K562 (cell line): Measurements from ENCODE around the gene FRMPD4. TPM values are rescaled to one million over a fixed set of nuclear protein-coding genes. Genes with fewer than 3 reads are reported as not detected.

Source experiments
- ATAC-seq: fragments of 200-7000 bp; cut with Tn5 transposase; 3 replicates; pipeline ENCODE4 v1.9.1; 2020; ENCODE audit warnings: moderate library complexity
- BruUV-seq: library from RNA; stranded (reverse); fragments of 400-500 nt; replicated peaks from 2 replicates; lab custom pipeline; 2021; lab: Mats Ljungman, UMichigan
- CTCF ChIA-PET: fragments of 300-600 bp; formaldehyde crosslinking; extraction: SDS; loops from one replicate; lab custom pipeline; 2021; ENCODE audit warnings: low intra/inter-chr PET ratio; lab: Yijun Ruan, JAX
- POLR2A ChIA-PET: fragments of 300-600, 350-650 bp; sonication (Branson Sonifier 250); formaldehyde crosslinking; extraction: SDS; loops from one replicate; lab custom pipeline; 2021; ENCODE audit warnings: antibody characterized with exemption, inconsistent platforms; lab: Yijun Ruan, JAX
- DNase-seq, 4 experiments: peaks; one replicate each; pipeline versions ENCODE4 v3.0.0 to v3.0.0-alpha.2; 2011 to 2018; ENCODE audit warnings: low spot score in 3 of 4, mixed read lengths in 3 of 4; ENCODE audit errors: extremely low read depth in 1 of 4
- FAIRE-seq: peaks from 2 replicates; lab custom pipeline; 2011; peaks lifted over from hg19 to GRCh38; lab: Jason Lieb, UNC
- H2AFZ ChIP-seq: 2 replicates; pipeline ENCODE4 v1.6.0; 2011; ENCODE audit warnings: low read depth, low read length, control low read depth, inconsistent platforms
- H3K27ac ChIP-seq: fragments of 200-600 bp; 3 replicates; pipeline ENCODE4 v1.8.0; 2011; ENCODE audit warnings: low read depth, mild to moderate bottlenecking, control low read depth, inconsistent platforms, low read length, moderate library complexity, mixed read lengths; ENCODE audit errors: extremely low read depth
- H3K27me3 ChIP-seq, 2 experiments: fragments of 300-600 bp in 1 of 2; 2 replicates in 1 of 2; 3 replicates in 1 of 2; pipeline versions ENCODE4 v1.6.0 to v1.8.0; 2011; ENCODE audit warnings: inconsistent platforms in 2 of 2, low read length in 2 of 2, mild to moderate bottlenecking in 1 of 2, mixed read lengths in 1 of 2, moderate library complexity in 1 of 2; ENCODE audit not compliant: control insufficient read depth in 2 of 2, insufficient read depth in 2 of 2
- H3K36me3 ChIP-seq: fragments of 300-600 bp; 3 replicates; pipeline ENCODE4 v1.8.0; 2011; ENCODE audit warnings: mild to moderate bottlenecking, low read length, inconsistent platforms; ENCODE audit not compliant: control insufficient read depth, insufficient read depth
- H3K4me1 ChIP-seq, 2 experiments: fragments of 200-600 bp in 1 of 2; replicated peaks in 1 of 2; 2 replicates in 1 of 2; 3 replicates in 1 of 2; pipeline versions ENCODE4 v1.5.1 to v1.8.0; 2011; ENCODE audit warnings: inconsistent platforms in 2 of 2, low read length in 2 of 2, mild to moderate bottlenecking in 1 of 2, mixed read lengths in 1 of 2, moderate library complexity in 1 of 2; ENCODE audit not compliant: control insufficient read depth in 2 of 2, insufficient read depth in 2 of 2
- H3K4me2 ChIP-seq: 2 replicates; pipeline ENCODE4 v1.6.1; 2011; ENCODE audit warnings: low read length, control low read depth, inconsistent platforms, mixed read lengths; ENCODE audit not compliant: insufficient read depth
- H3K4me3 ChIP-seq: fragments of 200-600 bp; sonication (generic), shearing (Covaris generic); 2 replicates; pipeline ENCODE4 v1.5.1; 2016; ENCODE audit warnings: control low read depth, inconsistent platforms
- H3K79me2 ChIP-seq: fragments of 200-600 bp; 3 replicates; pipeline ENCODE4 v1.8.0; 2011; ENCODE audit warnings: low read length, inconsistent platforms; ENCODE audit not compliant: control insufficient read depth, insufficient read depth
- H3K9ac ChIP-seq, 2 experiments: 2 replicates each; pipeline versions ENCODE4 v1.6.0 to v1.6.1; 2011; ENCODE audit warnings: low read depth in 2 of 2, low read length in 2 of 2, control low read depth in 1 of 2, inconsistent platforms in 1 of 2, mild to moderate bottlenecking in 1 of 2, mixed read lengths in 1 of 2; ENCODE audit not compliant: insufficient read depth in 1 of 2
- H3K9me1 ChIP-seq: one replicate; pipeline ENCODE4 v1.6.0; 2011; ENCODE audit warnings: inconsistent platforms, mild to moderate bottlenecking, low read length, moderate library complexity; ENCODE audit not compliant: control insufficient read depth, insufficient read depth
- H3K9me3 ChIP-seq: replicated peaks from 2 replicates; pipeline ENCODE4 v1.5.1; 2011; ENCODE audit warnings: low read depth, low read length, inconsistent platforms; ENCODE audit not compliant: control insufficient read depth, insufficient read depth
- H4K20me1 ChIP-seq: replicated peaks from 2 replicates; pipeline ENCODE4 v1.6.1; 2011; ENCODE audit warnings: low read length, inconsistent platforms, mixed read lengths; ENCODE audit not compliant: control insufficient read depth, insufficient read depth
- E2F5 ChIP-seq: sonication (generic); formaldehyde crosslinking; IDR thresholded peaks from 2 replicates; pipeline ENCODE4 v1.8.0; 2022; ENCODE audit warnings: mild to moderate bottlenecking, missing genetic modification reagents
- THRB ChIP-seq: fragments of 450-650 bp; formaldehyde crosslinking; conservative IDR thresholded peaks from 2 replicates; pipeline ENCODE4 v1.4.0; 2022; ENCODE audit warnings: mild to moderate bottlenecking, missing genetic modification characterization
- ZNF609 ChIP-seq: sonication (generic); formaldehyde crosslinking; IDR thresholded peaks from 2 replicates; pipeline ENCODE4 v1.8.1; 2023; ENCODE audit warnings: missing genetic modification reagents, mild to moderate bottlenecking, borderline replicate concordance
- WGBS: fragments of 100-300 bp; shearing (Covaris generic); methylation state at CpG from one replicate; pipeline ENCODE4 v1.1.6; 2016; ENCODE audit warnings: low coverage, mixed read lengths; ENCODE audit not compliant: insufficient coverage; ENCODE audit errors: missing lambda C conversion rate; 5-methylcytosine and 5-hydroxymethylcytosine counted together
- in situ Hi-C: fragments of 300-500 bp; cut with MboI; formaldehyde crosslinking; loops from 4 replicates; pipeline ENCODE4 v1.15.0; 2018; ENCODE audit warnings: inconsistent platforms, mixed read lengths
- intact Hi-C: fragments of 100-400 bp; cut with micrococcal nuclease; formaldehyde crosslinking; loops from 2 replicates; pipeline ENCODE4 v1.14.2; 2022
- polyA plus RNA-seq, 8 experiments: library from polyadenylated mRNA; depleted of rRNA in 4 of 8; stranded (reverse) in 5 of 8; unstranded in 3 of 8; fragments of >200 nt; fragmentation: Nextera tagmentation in 2 of 8; fragmentation: Illumina TruSeq in 1 of 8; extraction: Ambion mirVana in 2 of 8; extraction: Trizol in 1 of 8; gene quantifications; 2 replicates each; pipeline versions ENCODE4 v1.2.1 to v1.2.3, GENCODE V29; 2011 to 2014; ENCODE audit warnings: inconsistent platforms in 1 of 8, missing spikeins in 1 of 8
- total RNA-seq, 7 experiments: library from RNA; depleted of rRNA in 6 of 7; stranded (reverse); fragments of >200 nt in 6 of 7; fragmentation: Illumina TruSeq in 2 of 7; extraction: Trizol in 2 of 7; gene quantifications; 2 replicates each; pipeline versions ENCODE4 v1.2.1 to v1.2.3, GENCODE V29; 2011 to 2021; ENCODE audit warnings: low replicate concordance in 1 of 7

Gene FRMPD4
- total and polyA plus RNA-seq, 9 of the 15 experiments (the other 6 are each of a cell fraction or from before 2014, with no cell fraction given): not detected

GRCh38 chrX:12089740-12090139 lies 48.5 kb upstream of the FRMPD4 start:
- H3K9ac ChIP-seq: no peak overlapping the region
- ChIA-PET CTCF (no interaction called here), POLR2A (no interaction called here)
- ATAC-seq (no peak), FAIRE-seq (no peak), DNase-seq (no peak)
- no peaks in the 10 kb centered on the region for H3K27me3 ChIP-seq
- intact Hi-C loops: no loop called here
- 0% methylated on average over 1 of the region's 1 CpG for WGBS
- H3K4me2 ChIP-seq: no peak overlapping the region
- no peaks in the 10 kb centered on the region for H3K79me2 ChIP-seq
- no TSS peak for BruUV-seq
- H3K9me3 ChIP-seq: no peaks in the 10 kb centered on the region
- H3K4me3 ChIP-seq: no peak overlapping the region
- no peak overlapping the region for H2AFZ ChIP-seq
- no peaks in the 10 kb centered on the region for H4K20me1 ChIP-seq
- no peak overlapping the region for H3K27ac ChIP-seq
- TF ChIP-seq E2F5 (CRISPR knock-in tag) (no peak), ZNF609 (CRISPR knock-in tag) (no peak), THRB (CRISPR knock-in tag) (no peak)
- no peaks in the 10 kb centered on the region for H3K4me1 ChIP-seq
- H3K9me1 ChIP-seq: no peaks in the 10 kb centered on the region
- in situ Hi-C loops: no loop called here
- H3K36me3 ChIP-seq: no peaks in the 10 kb centered on the region
